Testis (tissue), 2 donors: Measurements from ENCODE around the gene HOXC11.

ENCODE experiments used
- POLR2A ChIP-seq: fragments of 450-650 bp; IDR thresholded peaks from one replicate; pipeline ENCODE4 v1.6.1; 2017; ENCODE audit warnings: antibody characterized with exemption, mild to moderate bottlenecking, moderate library complexity
- TF ChIP-seq, protein P1 (sequence below), 3 experiments: fragments of 450-650 bp in 2 of 3; fragments of 200-600 bp in 1 of 3; sonication (generic) in 1 of 3; IDR thresholded peaks; one replicate each; pipeline ENCODE4 v1.5.1; 2016 to 2019; ENCODE audit warnings: antibody characterized with exemption in 3 of 3, mild to moderate bottlenecking in 2 of 3, moderate library complexity in 1 of 3

DNA sequence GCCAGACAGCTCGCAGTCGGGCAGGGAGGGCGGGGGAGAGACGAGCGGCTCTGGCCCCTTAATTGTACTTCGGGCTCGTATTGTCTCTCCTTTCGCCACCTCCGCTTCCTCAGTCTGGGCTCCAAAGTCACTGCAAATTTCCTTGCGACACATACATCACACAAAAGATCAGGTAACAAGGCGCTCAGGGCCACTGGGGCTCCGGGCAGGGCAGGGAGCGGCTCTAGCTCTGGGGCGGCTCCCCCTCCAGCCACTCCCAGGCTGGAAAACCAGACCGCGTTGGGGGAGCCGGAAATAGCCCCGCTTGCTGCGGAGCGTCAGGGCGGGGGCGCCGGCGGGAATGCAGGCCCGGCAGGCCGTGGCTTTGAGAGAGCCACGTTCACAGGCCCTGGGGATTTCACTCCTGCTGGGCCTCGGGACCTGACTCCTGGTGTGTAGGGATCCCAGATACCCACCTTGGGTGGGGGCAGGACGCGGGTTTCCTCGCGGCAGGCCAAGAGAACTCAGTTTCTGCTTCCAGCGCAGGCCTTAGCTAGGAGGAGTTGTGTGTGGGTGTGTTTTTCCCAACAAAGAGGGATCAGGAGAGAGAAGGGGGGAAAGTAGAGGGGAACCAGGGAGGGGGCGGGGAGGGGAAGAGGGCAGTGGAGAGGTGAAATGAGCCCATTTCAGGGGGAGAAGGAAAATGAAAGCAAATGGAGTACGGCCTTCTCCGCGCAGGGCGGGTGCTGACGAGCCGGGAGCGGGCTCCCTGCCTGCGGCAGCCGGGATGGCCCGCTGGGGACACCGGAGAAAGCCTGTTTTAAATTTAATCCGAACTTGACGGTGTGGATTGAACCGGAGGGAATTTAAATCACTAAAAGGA lies 22.7 kb downstream of the HOXC11 start:
- TF ChIP-seq, protein P1, sequence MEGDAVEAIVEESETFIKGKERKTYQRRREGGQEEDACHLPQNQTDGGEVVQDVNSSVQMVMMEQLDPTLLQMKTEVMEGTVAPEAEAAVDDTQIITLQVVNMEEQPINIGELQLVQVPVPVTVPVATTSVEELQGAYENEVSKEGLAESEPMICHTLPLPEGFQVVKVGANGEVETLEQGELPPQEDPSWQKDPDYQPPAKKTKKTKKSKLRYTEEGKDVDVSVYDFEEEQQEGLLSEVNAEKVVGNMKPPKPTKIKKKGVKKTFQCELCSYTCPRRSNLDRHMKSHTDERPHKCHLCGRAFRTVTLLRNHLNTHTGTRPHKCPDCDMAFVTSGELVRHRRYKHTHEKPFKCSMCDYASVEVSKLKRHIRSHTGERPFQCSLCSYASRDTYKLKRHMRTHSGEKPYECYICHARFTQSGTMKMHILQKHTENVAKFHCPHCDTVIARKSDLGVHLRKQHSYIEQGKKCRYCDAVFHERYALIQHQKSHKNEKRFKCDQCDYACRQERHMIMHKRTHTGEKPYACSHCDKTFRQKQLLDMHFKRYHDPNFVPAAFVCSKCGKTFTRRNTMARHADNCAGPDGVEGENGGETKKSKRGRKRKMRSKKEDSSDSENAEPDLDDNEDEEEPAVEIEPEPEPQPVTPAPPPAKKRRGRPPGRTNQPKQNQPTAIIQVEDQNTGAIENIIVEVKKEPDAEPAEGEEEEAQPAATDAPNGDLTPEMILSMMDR (IDR thresholded peaks at IDR 0.05): no peak
- no peak for TF ChIP-seq POLR2A
